ENCODE data around the gene FAH. TPM values are rescaled to one million over a fixed set of nuclear protein-coding genes. Genes with fewer than 3 reads are reported as not detected.

Gene FAH
- total and polyA plus RNA-seq, 2 donors (not counting 3 experiments of a cell fraction or from before 2014, with no cell fraction given) = 18.2 to 18.7 TPM

- H3K36me3 ChIP-seq (ENCODE audit: control insufficient read depth in 2 of 2, extremely low read depth in 1 of 2, insufficient read depth in 2 of 2, low read length in 2 of 2) = no peaks in the 10 kb centered on the region
- H3K79me2 ChIP-seq (ENCODE audit: control insufficient read depth, insufficient read depth, low read length) = no peaks in the 10 kb centered on the region
- dilution Hi-C loops (cut with MboI; ENCODE audit: extremely low pct_ligation_motif_present, low sequenced_read_pairs) = no loop called here
- H4K20me1 ChIP-seq (replicated peaks; ENCODE audit: control insufficient read depth, extremely low read depth, insufficient read depth, low read length) = no peaks in the 10 kb centered on the region
- no TSS peak for BruUV-seq (replicated peaks)
- H3K9me3 ChIP-seq (replicated peaks; ENCODE audit: control insufficient read depth, insufficient read depth, low read length) = no peaks in the 10 kb centered on the region
- H3K27me3 ChIP-seq (ENCODE audit: control insufficient read depth in 2 of 2, insufficient read depth in 2 of 2, low read length in 2 of 2) = peaks cover 0 to 2% of the 10 kb centered on the region in 2 experiments
- no peak for DNase-seq (ENCODE audit: low read depth, low spot score)
- no peaks in the 10 kb centered on the region for H3K9me1 ChIP-seq (replicated peaks; ENCODE audit: control insufficient read depth, extremely low read depth, insufficient read depth, low read length)
- ChIA-PET CTCF (interaction anchor here (5.8 kb wide), 1 partner anchor 19 kb away, joined by 30 read pairs; no protein-coding TSS in a partner anchor), POLR2A (no interaction called here)
- intact Hi-C loops (cut with micrococcal nuclease) = loop anchor here (1.0 to 2.0 kb wide), 2 partner anchors 29 to 121 kb away; no protein-coding TSS in a partner anchor
- no peak for TF ChIP-seq MAX (IDR thresholded peaks at IDR 0.05; ENCODE audit: insufficient read depth, insufficient read length)
- no peak for TF ChIP-seq JUN (IDR thresholded peaks at IDR 0.05; ENCODE audit: borderline replicate concordance, insufficient read depth, insufficient read length, low read depth)
- TF ChIP-seq GATA2 (IDR thresholded peaks at IDR 0.05; ENCODE audit: insufficient read depth, insufficient read length, low read depth, low read length) = no peak
- TF ChIP-seq POLR2A (IDR thresholded peaks at IDR 0.05; ENCODE audit: low read depth, low read length) = no peak
- TF ChIP-seq CTCF (IDR thresholded peaks at IDR 0.05; ENCODE audit: extremely low read depth in 1 of 2, insufficient read depth in 1 of 2, low read depth in 1 of 2, low read length in 2 of 2) = no peak
- TF ChIP-seq POLR2AphosphoS5 (IDR thresholded peaks at IDR 0.05; ENCODE audit: insufficient read depth, low read depth, low read length) = no peak
- TF ChIP-seq EZH2 (IDR thresholded peaks at IDR 0.05; ENCODE audit: borderline replicate concordance, low read depth, low read length, severe bottlenecking) = no peak
- TF ChIP-seq MYC (IDR thresholded peaks at IDR 0.05; ENCODE audit: low read depth, low read length) = no peak
- no peak for TF ChIP-seq FOS (IDR thresholded peaks at IDR 0.05; ENCODE audit: borderline replicate concordance, insufficient read depth, low read length)
- H2AFZ ChIP-seq (ENCODE audit: low read depth, low read length) = no peak overlapping the region
- no peak overlapping the region for H3K27ac ChIP-seq (ENCODE audit: insufficient read depth, low read depth, low read length)
- peaks cover 9% of the 10 kb centered on the region for H3K4me1 ChIP-seq (ENCODE audit: control insufficient read depth, extremely low read depth, insufficient read depth, low read length)
- no peak for FAIRE-seq
- H3K4me2 ChIP-seq (ENCODE audit: insufficient read depth, low read length) = peak overlapping the region; percentile 72
- no peak overlapping the region for H3K9ac ChIP-seq (replicated peaks; ENCODE audit: extremely low read depth, insufficient read depth, low read length)
- no peak overlapping the region for H3K4me3 ChIP-seq (replicated peaks in 1 of 3; ENCODE audit: insufficient read depth in 1 of 3, low read depth in 1 of 3, low read length in 3 of 3)
Measured at GRCh38 chr15:80153900-80154299, 1.1 kb downstream of the FAH start.

Measured in endothelial cell of umbilical vein (primary cell).